Ovary (tissue), 9 donors: ENCODE measurements around the gene MKNK2. TPM values are rescaled to one million over a fixed set of nuclear protein-coding genes. Genes with fewer than 3 reads are reported as not detected.

ENCODE experiments used
- DNase-seq, 5 donors: peaks; one replicate each; pipeline ENCODE4 v3.0.0-alpha.2; 2019 to 2020
- H3K27ac ChIP-seq, 2 donors: fragments of 200-600 bp; one replicate each; pipeline versions ENCODE4 v1.5.1 to v1.8.0; 2019 to 2022
- H3K27me3 ChIP-seq: fragments of 200-600 bp; one replicate; pipeline ENCODE4 v1.8.0; 2022
- H3K36me3 ChIP-seq: fragments of 200-600 bp; sonication (generic); one replicate; pipeline ENCODE4 v1.5.1; 2019
- H3K4me1 ChIP-seq: one replicate; pipeline ENCODE4 v1.8.1; 2013; ENCODE audit warnings: mild to moderate bottlenecking, moderate library complexity; ENCODE audit not compliant: insufficient read depth
- H3K4me3 ChIP-seq: fragments of 200-600 bp; sonication (generic); one replicate; pipeline ENCODE4 v1.5.1; 2017
- H3K9me3 ChIP-seq, 2 donors: fragments of 200-600 bp in 1 of 2; sonication (generic) in 1 of 2; one replicate each; pipeline versions ENCODE4 v1.5.1 to v1.8.1; 2013 to 2019; ENCODE audit warnings: mild to moderate bottlenecking in 1 of 2, moderate library complexity in 1 of 2
- EP300 ChIP-seq: sonication (generic); formaldehyde crosslinking; IDR thresholded peaks from one replicate; pipeline ENCODE4 v1.6.1; 2017; ENCODE audit warnings: antibody characterized with exemption
- POLR2A ChIP-seq: fragments of 450-650 bp; IDR thresholded peaks from one replicate; pipeline ENCODE4 v1.6.1; 2017; ENCODE audit warnings: antibody characterized with exemption, mild to moderate bottlenecking, moderate library complexity
- WGBS, 3 donors: extraction: QIAGEN DNeasy Blood & Tissue Kit in 1 of 3; methylation state at CpG; one replicate each; pipeline versions ENCODE4 v1.1.5 to v1.1.7; 2013 to 2017; 5-methylcytosine and 5-hydroxymethylcytosine counted together
- intact Hi-C, 4 donors: fragments of 100-400 bp; cut with DNase I; formaldehyde crosslinking; loops; one replicate each; pipeline versions ENCODE4 v1.11.0 to v1.15.1; 2022 to 2023
- polyA plus RNA-seq, 2 donors: library from polyadenylated mRNA; stranded (reverse); fragments of 200-250 nt in 1 of 2; fragments of 350-450 nt in 1 of 2; fragmentation: Illumina TruSeq in 1 of 2; extraction: RNeasy Lipid Tissue Mini Kit (QIAGEN cat#74804) in 1 of 2; gene quantifications; one replicate each; pipeline ENCODE4 v1.2.3, GENCODE V29; 2013 to 2014
- total RNA-seq, 7 donors: library from RNA; depleted of rRNA in 2 of 7; stranded (reverse); fragments of >200 nt in 2 of 7; fragmentation: NEBNext Ultra II Directional in 3 of 7; extraction: Animal tissue kit (Norgen Biotek cat#: 25700) in 3 of 7; gene quantifications; one replicate each; pipeline versions ENCODE4 v1.1.0 to v1.2.4, GENCODE V29; 2016 to 2023
- TF ChIP-seq, protein P1 (sequence below), 3 donors: fragments of 450-650 bp in 2 of 3; fragments of 200-600 bp in 1 of 3; IDR thresholded peaks; one replicate each; pipeline versions ENCODE4 v1.5.1 to v1.8.0; 2016 to 2022; ENCODE audit warnings: antibody characterized with exemption in 3 of 3, mild to moderate bottlenecking in 1 of 3
- donor health status: DM: no; HTN: no; CAD: no; lungs with moderate emphysema.
- donor health status: DM: no; HTN: no; CAD: no.
- donor health status: Bipolar disorder and iron deficiency.
- donor health status: DM: yes; HTN: yes; CAD: no.
- donor health status: DM: no; HTN: no; CAD: no.
- donor health status: DM: yes; HTN: yes; CAD: no.

The MKNK2 gene
- total and polyA plus RNA-seq, 9 donors = 22.1 to 186 (median 110) TPM

DNA sequence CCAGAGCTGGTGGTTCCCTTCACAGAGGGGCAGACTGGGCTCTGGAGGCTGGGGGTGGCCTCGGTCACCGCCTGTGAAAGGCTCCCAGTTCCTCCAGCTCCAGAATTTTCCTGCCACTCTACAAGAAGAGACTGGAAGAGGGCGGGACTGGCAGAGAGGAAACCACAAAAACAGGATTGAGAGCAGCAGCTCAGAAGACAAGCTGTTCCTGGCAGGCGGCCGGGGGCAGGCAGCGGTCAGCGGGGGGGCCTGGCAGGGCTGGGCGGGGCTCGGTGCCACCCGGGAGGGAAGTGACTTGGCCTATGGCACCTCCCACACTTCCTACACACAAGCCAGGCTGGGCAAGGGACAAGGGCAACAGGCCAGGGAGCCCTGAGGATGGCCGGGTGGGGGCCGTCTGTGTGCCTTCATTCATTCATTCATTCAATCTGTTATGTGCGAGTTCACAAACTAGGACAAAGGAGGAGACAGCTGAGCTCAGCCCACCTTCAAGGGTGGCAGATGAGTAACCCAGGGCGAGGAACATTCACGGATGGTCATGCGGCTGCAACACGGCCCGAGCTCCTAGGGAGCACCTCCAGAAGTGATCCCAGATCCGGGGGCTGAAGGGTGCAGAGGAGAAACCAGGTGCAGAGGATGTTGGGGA is 18.6 kb downstream of the MKNK2 start:
- H3K4me1 ChIP-seq = peaks cover 16% of the 10 kb centered on the region
- 6 to 11% (median 7%) methylated on average over 19 of the region's 19 CpGs for WGBS, 3 donors
- H3K36me3 ChIP-seq = no peaks in the 10 kb centered on the region
- H3K9me3 ChIP-seq = no peaks in the 10 kb centered on the region
- no peak overlapping the region for H3K4me3 ChIP-seq
- intact Hi-C loops = no loop called here
- peak; percentile 87 to 95 (median 88) for DNase-seq
- TF ChIP-seq POLR2A (no peak), EP300 (peak; percentile 78)
- peak overlapping the region; percentile 64 to 77 for H3K27ac ChIP-seq
- no peaks in the 10 kb centered on the region for H3K27me3 ChIP-seq

DNA sequence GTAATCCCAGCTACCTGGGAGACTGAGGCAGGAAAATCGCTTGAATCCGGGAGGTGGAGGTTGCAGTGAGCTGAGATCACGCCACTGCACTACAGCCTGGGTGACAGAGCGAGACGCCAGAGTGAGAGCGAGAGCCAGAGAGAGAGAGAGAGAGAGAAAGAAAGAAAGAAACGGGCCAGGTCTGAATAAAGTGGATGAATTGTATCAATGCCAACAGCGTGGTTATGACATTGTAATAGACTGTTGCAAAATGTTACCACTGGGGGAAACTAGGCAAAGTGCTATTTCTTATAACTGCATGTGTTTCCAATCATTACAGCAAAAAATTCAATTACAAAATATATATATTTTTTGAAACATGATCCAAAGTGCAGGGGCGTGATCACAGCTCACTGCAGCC is 23.7 kb downstream of the MKNK2 start:
- Histone ChIP-seq H3K27ac (no peak overlapping the region), H3K4me3 (no peak overlapping the region), H3K9me3 (no peaks in the 10 kb centered on the region), H3K27me3 (no peaks in the 10 kb centered on the region), H3K4me1 (peaks cover 8% of the 10 kb centered on the region), H3K36me3 (no peaks in the 10 kb centered on the region)
- 55 to 65% (median 63%) methylated on average over 9 of the region's 9 CpGs for WGBS, 3 donors
- DNase-seq = no peak
- no peak for TF ChIP-seq POLR2A
- TF ChIP-seq, protein P1, sequence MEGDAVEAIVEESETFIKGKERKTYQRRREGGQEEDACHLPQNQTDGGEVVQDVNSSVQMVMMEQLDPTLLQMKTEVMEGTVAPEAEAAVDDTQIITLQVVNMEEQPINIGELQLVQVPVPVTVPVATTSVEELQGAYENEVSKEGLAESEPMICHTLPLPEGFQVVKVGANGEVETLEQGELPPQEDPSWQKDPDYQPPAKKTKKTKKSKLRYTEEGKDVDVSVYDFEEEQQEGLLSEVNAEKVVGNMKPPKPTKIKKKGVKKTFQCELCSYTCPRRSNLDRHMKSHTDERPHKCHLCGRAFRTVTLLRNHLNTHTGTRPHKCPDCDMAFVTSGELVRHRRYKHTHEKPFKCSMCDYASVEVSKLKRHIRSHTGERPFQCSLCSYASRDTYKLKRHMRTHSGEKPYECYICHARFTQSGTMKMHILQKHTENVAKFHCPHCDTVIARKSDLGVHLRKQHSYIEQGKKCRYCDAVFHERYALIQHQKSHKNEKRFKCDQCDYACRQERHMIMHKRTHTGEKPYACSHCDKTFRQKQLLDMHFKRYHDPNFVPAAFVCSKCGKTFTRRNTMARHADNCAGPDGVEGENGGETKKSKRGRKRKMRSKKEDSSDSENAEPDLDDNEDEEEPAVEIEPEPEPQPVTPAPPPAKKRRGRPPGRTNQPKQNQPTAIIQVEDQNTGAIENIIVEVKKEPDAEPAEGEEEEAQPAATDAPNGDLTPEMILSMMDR (IDR thresholded peaks at IDR 0.05) = no peak
- TF ChIP-seq EP300 = no peak
- intact Hi-C loops = no loop called here

DNA sequence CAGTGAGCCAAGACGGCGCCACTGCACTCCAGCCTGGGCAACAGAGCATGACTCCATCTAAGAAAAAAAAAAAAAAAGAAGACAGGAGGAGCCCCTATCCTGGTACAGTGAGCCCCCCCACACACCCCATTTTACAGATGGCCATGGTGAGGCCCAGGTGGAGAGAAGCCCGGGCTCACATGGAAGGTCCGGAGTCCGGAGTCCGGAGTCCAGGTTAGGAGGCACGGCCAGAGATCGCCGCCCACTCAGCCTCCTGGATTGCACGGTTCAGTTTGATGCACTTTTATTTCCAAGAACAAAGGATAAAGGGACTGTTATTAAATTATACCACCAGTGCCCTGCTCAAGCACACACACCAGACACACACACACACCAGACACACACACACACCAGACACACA is 24.3 kb downstream of the MKNK2 start:
- H3K4me3 ChIP-seq = no peak overlapping the region
- no peaks in the 10 kb centered on the region for H3K27me3 ChIP-seq
- WGBS, 3 donors = 87 to 94% (median 87%) methylated on average over 10 of the region's 10 CpGs
- TF ChIP-seq POLR2A = no peak
- TF ChIP-seq, protein P1 (IDR thresholded peaks at IDR 0.05) = no peak
- TF ChIP-seq EP300 = no peak
- intact Hi-C loops = no loop called here
- DNase-seq = no peak
- H3K36me3 ChIP-seq = no peaks in the 10 kb centered on the region
- no peak overlapping the region for H3K27ac ChIP-seq
- H3K4me1 ChIP-seq = peaks cover 4% of the 10 kb centered on the region
- H3K9me3 ChIP-seq = no peaks in the 10 kb centered on the region

DNA sequence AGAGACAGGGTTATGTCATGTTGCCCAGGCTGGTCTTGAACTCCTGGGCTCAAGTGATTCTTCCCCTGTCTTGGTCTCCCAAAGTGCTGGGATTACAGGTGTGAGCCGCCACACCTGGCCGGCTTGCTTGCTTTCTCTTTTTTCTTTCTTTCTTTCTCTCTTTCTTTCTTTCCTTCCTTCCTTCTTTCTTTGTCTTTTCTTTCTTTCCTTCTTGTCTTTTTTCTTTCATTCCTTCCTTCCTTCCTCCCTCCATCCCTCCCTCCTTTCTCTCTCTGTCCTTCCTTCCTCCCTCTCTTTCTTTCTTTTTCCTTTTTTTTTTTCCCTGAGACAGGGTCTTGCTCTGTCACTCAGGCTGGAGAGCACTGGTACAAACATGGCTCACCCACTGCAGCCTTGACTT is 28.8 kb downstream of the MKNK2 start:
- intact Hi-C loops = loop anchor here in 2 of 4 donors (5.0 kb wide), 2 partner anchors 35 to 50 kb away; no protein-coding TSS in a partner anchor
- H3K27me3 ChIP-seq = no peaks in the 10 kb centered on the region
- no peak for DNase-seq
- no peak overlapping the region for H3K27ac ChIP-seq
- no peak overlapping the region for H3K4me3 ChIP-seq
- no peak for TF ChIP-seq POLR2A
- TF ChIP-seq, protein P1 (IDR thresholded peaks at IDR 0.05) = no peak
- TF ChIP-seq EP300 = no peak
- no peaks in the 10 kb centered on the region for H3K9me3 ChIP-seq
- 94 to 96% (median 96%) methylated on average over 2 of the region's 2 CpGs for WGBS, 3 donors
- H3K4me1 ChIP-seq = no peaks in the 10 kb centered on the region
- no peaks in the 10 kb centered on the region for H3K36me3 ChIP-seq

DNA sequence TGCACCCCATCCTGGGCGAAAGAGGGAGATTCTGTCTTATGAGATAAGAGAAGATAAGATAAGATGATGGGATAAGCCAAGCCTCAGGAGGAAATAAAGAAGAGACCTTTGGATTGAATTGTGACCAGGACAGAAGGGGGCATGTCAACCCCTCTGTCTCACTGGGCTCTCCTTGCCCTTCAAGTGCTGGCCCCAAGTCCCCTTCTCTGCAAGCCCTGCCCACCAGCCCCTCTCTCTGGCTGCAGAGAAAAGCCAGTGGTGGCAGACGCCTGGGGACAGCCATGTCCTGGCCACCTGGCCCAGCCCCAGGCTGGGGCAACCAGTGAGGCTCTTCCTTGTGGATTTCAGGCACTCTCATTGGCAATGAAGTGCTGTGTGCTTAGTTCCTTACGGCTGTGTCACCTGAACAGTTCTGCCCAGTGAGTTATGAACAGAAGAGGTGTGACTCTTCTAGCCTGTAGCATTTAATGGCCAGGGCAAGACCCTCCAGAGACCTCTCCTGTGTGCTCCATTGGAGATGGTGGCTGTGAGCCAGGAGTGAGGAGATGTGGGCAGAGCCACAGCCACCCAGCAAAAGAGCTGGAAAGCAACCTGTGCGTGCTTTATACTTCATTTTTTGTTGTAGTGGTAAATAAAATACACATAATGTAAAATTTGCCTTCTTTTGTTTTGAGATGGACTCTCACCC is 29.4 kb downstream of the MKNK2 start:
- no peak for DNase-seq
- H3K27ac ChIP-seq = no peak overlapping the region
- H3K9me3 ChIP-seq = no peaks in the 10 kb centered on the region
- H3K27me3 ChIP-seq = no peaks in the 10 kb centered on the region
- H3K4me1 ChIP-seq = no peaks in the 10 kb centered on the region
- intact Hi-C loops = loop anchor here in 2 of 4 donors (2.0 to 5.0 kb wide), 3 partner anchors 36 to 51 kb away; no protein-coding TSS in a partner anchor
- WGBS, 3 donors = 77 to 83% (median 82%) methylated on average over 4 of the region's 4 CpGs
- H3K4me3 ChIP-seq = no peak overlapping the region
- no peaks in the 10 kb centered on the region for H3K36me3 ChIP-seq
- TF ChIP-seq POLR2A (no peak), EP300 (no peak)
- TF ChIP-seq, protein P1 (IDR thresholded peaks at IDR 0.05) = no peak
